Sigmoid colon (tissue), 7 donors: ENCODE measurements around the gene TTC5. TPM values are rescaled to one million over a fixed set of nuclear protein-coding genes. Genes with fewer than 3 reads are reported as not detected.
"Not testable (repeated sequence)": the region's sequence is repeated elsewhere in the genome, so short reads cannot be mapped to it uniquely, and the experiment has no call there.

Experiments
- DNase-seq: peaks from one replicate; pipeline ENCODE4 v3.0.0-alpha.2; 2019
- H3K27ac ChIP-seq, 4 donors: fragments of 200-600 bp; sonication (generic); one replicate each; pipeline ENCODE4 v1.5.1; 2016 to 2019; ENCODE audit warnings: mild to moderate bottlenecking in 1 of 4
- H3K27me3 ChIP-seq, 3 donors: fragments of 200-600 bp; sonication (generic); one replicate each; pipeline ENCODE4 v1.5.1; 2019; ENCODE audit warnings: mild to moderate bottlenecking in 1 of 3
- H3K36me3 ChIP-seq, 4 donors: fragments of 200-600 bp; sonication (generic); one replicate each; pipeline ENCODE4 v1.5.1; 2016 to 2019
- H3K4me1 ChIP-seq, 4 donors: fragments of 200-600 bp; sonication (generic); one replicate each; pipeline ENCODE4 v1.5.1; 2017 to 2019
- H3K4me3 ChIP-seq, 4 donors: fragments of 200-600 bp; sonication (generic); one replicate each; pipeline ENCODE4 v1.5.1; 2017 to 2019; ENCODE audit warnings: mild to moderate bottlenecking in 2 of 4, moderate library complexity in 1 of 4
- H3K9me3 ChIP-seq, 4 donors: fragments of 200-600 bp in 3 of 4; sonication (generic) in 3 of 4; one replicate each; pipeline versions ENCODE4 v1.5.1 to v1.6.1; 2013 to 2019
- CTCF ChIP-seq, 4 experiments: fragments of 450-650 bp in 3 of 4; fragments of 200-600 bp in 1 of 4; IDR thresholded peaks; one replicate each; pipeline ENCODE4 v1.5.1; 2016 to 2019; ENCODE audit warnings: antibody characterized with exemption in 4 of 4, mild to moderate bottlenecking in 3 of 4, moderate library complexity in 2 of 4
- EP300 ChIP-seq, 4 donors: sonication (generic); formaldehyde crosslinking; IDR thresholded peaks; one replicate each; pipeline ENCODE4 v1.6.1; 2017; ENCODE audit warnings: antibody characterized with exemption in 4 of 4
- POLR2A ChIP-seq, 2 donors: fragments of 450-650 bp; IDR thresholded peaks; one replicate each; pipeline ENCODE4 v1.6.1; 2016; ENCODE audit warnings: antibody characterized with exemption in 2 of 2, mild to moderate bottlenecking in 2 of 2, moderate library complexity in 2 of 2
- POLR2AphosphoS5 ChIP-seq, 4 donors: sonication (generic); formaldehyde crosslinking; IDR thresholded peaks; one replicate each; pipeline ENCODE4 v1.6.1; 2017; ENCODE audit warnings: antibody characterized with exemption in 4 of 4
- WGBS, 2 donors: extraction: QIAGEN DNeasy Blood & Tissue Kit; methylation state at CpG; one replicate each; pipeline ENCODE4 v1.1.7; 2013; 5-methylcytosine and 5-hydroxymethylcytosine counted together
- intact Hi-C: fragments of 100-400 bp; cut with DNase I; formaldehyde crosslinking; loops from one replicate; pipeline ENCODE4 v1.15.1; 2023
- polyA plus RNA-seq, 3 donors: library from polyadenylated mRNA; stranded (reverse); fragments of 200-250 nt; gene quantifications; one replicate each; pipeline ENCODE4 v1.2.3, GENCODE V29; 2013
- total RNA-seq, 4 donors: library from RNA; depleted of rRNA; stranded (reverse); fragments of >200 nt; gene quantifications; one replicate each; pipeline ENCODE4 v1.1.0, GENCODE V29; 2016
- donor health status: healthy with polysubstance abuse.
- donor health status: Bipolar disorder and iron deficiency.
- donor health status: healthy.

The TTC5 gene
- total and polyA plus RNA-seq, 7 donors, result 3.6 to 16.3 (median 6.8) TPM

DNA sequence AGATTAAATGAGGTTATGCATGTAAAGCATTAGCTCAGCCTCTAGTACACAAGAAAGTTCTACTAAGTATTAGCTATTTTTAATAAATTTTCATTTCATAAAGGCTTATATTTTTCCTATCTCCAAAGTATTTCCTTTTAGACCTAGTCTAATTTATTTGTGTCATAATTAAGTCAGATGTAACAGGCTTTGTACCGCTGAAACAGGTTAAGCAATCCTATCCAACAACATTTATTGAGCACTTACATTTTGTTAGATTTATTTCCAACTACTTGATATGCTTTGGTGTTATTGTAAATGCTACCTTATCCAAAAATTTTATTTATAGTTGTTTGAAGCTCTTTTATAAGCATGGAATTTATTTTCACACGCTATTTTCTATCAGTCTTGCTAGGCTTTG lies 35.9 kb upstream of the TTC5 start:
- intact Hi-C loops, result loop anchor here (2.0 to 5.0 kb wide), 4 partner anchors 71 to 341 kb away; partner anchors contain the start of genes APEX1, OSGEP, RNASE4 and TEP1
- peak overlapping the region in 2 of 4 donors; percentile 69 to 75 for H3K4me3 ChIP-seq

GRCh38 chr14:20341032-20341431 lies 35.3 kb upstream of the TTC5 start:
- H3K4me1 ChIP-seq, result peaks cover 0 to 11% (median 8%) of the 10 kb centered on the region in 4 donors

More for the DNA sequence above, 35.9 kb upstream of the TTC5 start:
- Histone ChIP-seq H3K27me3 (no peaks in the 10 kb centered on the region), H3K4me1 (peaks cover 0 to 11% (median 8%) of the 10 kb centered on the region in 4 donors), H3K9me3 (no peaks in the 10 kb centered on the region), H3K36me3 (peaks cover 0 to 14% (median 0%) of the 10 kb centered on the region in 4 donors), H3K27ac (peak overlapping the region; percentile 92 to 95 (median 94))
- TF ChIP-seq CTCF (IDR thresholded peaks at IDR 0.05), result no peak
- TF ChIP-seq POLR2A (IDR thresholded peaks at IDR 0.05), result no peak
- TF ChIP-seq EP300 (IDR thresholded peaks at IDR 0.05), result no peak
- no peak for TF ChIP-seq POLR2AphosphoS5 (IDR thresholded peaks at IDR 0.05)
- 39 to 67% methylated on average over 2 of the region's 2 CpGs for WGBS, 2 donors
- DNase-seq, result no peak

DNA sequence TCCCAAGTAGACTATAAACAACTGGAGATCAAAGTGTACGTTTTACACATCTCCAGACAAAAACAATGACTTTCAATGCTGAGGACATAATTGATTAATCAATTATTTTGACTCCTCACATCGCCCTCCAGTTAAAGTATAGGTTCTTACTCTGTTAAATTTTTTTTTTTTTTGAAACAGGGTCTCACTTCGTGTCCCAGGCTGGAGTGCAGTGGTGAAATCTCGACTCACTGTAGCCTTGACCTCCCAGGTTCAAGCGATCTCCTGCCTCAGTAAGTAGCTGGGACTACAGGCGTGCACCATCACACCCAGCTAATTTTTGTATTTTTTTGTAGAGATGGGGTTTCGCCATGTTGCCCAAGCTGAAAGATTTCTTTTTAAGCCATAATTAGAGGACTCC lies 28.3 kb upstream of the TTC5 start:
- intact Hi-C loops, result loop anchor here (10.0 kb wide), 1 partner anchor 761 kb away; the partner anchor contains the start of gene ZNF219
- 72 to 76% methylated on average over 7 of the region's 7 CpGs for WGBS, 2 donors
- Histone ChIP-seq H3K9me3 (no peaks in the 10 kb centered on the region), H3K4me1 (peaks cover 0 to 30% (median 13%) of the 10 kb centered on the region in 4 donors), H3K27ac (peak overlapping the region; percentile 86 to 91 (median 90)), H3K27me3 (no peaks in the 10 kb centered on the region), H3K36me3 (peaks cover 0 to under 1% (median 0%) of the 10 kb centered on the region in 4 donors), H3K4me3 (no peak overlapping the region)
- TF ChIP-seq POLR2AphosphoS5 (IDR thresholded peaks at IDR 0.05) (no peak), EP300 (IDR thresholded peaks at IDR 0.05) (no peak), POLR2A (IDR thresholded peaks at IDR 0.05) (no peak), CTCF (IDR thresholded peaks at IDR 0.05) (no peak)
- DNase-seq, result no peak

More at GRCh38 chr14:20341032-20341431, 35.3 kb upstream of the TTC5 start:
- peak overlapping the region in 1 of 4 donors; percentile 92 for H3K27ac ChIP-seq
- H3K9me3 ChIP-seq, H3K36me3 ChIP-seq, H3K4me3 ChIP-seq, H3K27me3 ChIP-seq, DNase-seq: not testable (repeated sequence)
- intact Hi-C loops, result loop anchor here (5.0 kb wide), 2 partner anchors 271 to 341 kb away; partner anchors contain the start of gene RNASE4
- WGBS, 2 donors, result 91 to 96% methylated on average over 4 of the region's 4 CpGs

- peak overlapping the region; percentile 86 to 91 (median 90) for H3K27ac ChIP-seq
- H3K9me3 ChIP-seq, result no peaks in the 10 kb centered on the region
- H3K4me3 ChIP-seq, result peak overlapping the region; percentile 56 to 59 (median 56)
- DNase-seq, result no peak
- H3K36me3 ChIP-seq, result peaks cover 0 to 6% (median 0%) of the 10 kb centered on the region in 4 donors
- intact Hi-C loops, result loop anchor here (1.0 to 10.0 kb wide), 2 partner anchors 10 to 761 kb away; partner anchors contain the start of genes PARP2 and ZNF219
- TF ChIP-seq POLR2A (IDR thresholded peaks at IDR 0.05), result no peak
- no peak for TF ChIP-seq POLR2AphosphoS5 (IDR thresholded peaks at IDR 0.05)
- TF ChIP-seq CTCF (IDR thresholded peaks at IDR 0.05), result no peak
- H3K27me3 ChIP-seq, result no peaks in the 10 kb centered on the region
- WGBS, 2 donors, result 6 to 12% methylated on average over 3 of the region's 3 CpGs
- H3K4me1 ChIP-seq, result peaks cover 0 to 30% (median 15%) of the 10 kb centered on the region in 4 donors
Measured at GRCh38 chr14:20333494-20333841, 27.7 kb upstream of the TTC5 start.

DNA sequence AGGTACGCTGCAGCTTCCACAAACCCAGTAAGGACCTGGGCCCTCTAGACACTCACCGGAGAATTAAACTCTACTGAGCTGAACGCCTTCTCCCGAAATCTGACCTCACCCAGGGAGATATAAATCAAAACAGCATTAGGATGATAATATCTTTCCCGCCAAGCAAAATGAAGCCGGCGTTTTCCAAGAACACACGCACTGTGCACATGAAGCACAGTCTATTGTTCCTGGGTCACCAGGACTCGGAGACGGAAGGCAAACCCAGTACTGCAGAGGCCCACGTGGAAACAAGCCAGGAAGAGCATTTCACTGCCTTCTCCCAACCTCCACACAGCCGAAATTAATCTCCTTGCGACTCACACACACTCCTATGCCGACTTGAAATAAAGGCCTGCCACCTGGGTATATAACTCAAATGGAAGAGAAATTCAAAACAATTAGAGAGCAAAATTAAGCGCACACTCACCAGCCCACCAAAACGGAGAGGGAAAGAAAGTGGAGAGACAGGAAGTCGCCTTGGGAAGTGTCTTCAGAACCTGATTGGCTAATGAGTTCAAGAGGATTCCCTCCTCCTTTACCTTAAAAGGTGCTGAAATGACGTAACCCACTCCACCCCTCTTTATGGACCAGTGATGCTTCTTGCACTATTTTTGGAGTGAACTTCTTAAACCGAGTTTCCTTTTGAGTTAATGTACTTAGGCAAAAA lies 27.2 kb upstream of the TTC5 start, which contains the start of gene CCNB1IP1:
TSS of gene CCNB1IP1 (minus strand) at position 492 of the 706 bp plus-strand sequence. CDS start 16,756 bp downstream, outside the sequence.
- Histone ChIP-seq H3K27me3 (no peaks in the 10 kb centered on the region), H3K4me3 (peak within 1 kb of the TSS; percentile 56 to 59 (median 56)), H3K4me1 (peaks cover 0 to 30% (median 15%) of the 10 kb centered on the region in 4 donors), H3K27ac (peak within 1 kb of the TSS; percentile 86 to 91 (median 90)), H3K9me3 (no peaks in the 10 kb centered on the region), H3K36me3 (peaks cover 0 to 11% (median 0%) of the 10 kb centered on the region in 4 donors)
- WGBS, 2 donors, result 0 to 1% methylated on average over 19 of the region's 19 CpGs
- intact Hi-C loops, result loop anchor here (1.0 to 10.0 kb wide), 2 partner anchors 10 to 762 kb away; partner anchors contain the start of genes PARP2 and ZNF219
- DNase-seq, result peak; percentile 86
- no peak for TF ChIP-seq CTCF (IDR thresholded peaks at IDR 0.05)
- peak; percentile 46 to 69 for TF ChIP-seq POLR2A (IDR thresholded peaks at IDR 0.05)
- peak; percentile 86 to 94 (median 90) for TF ChIP-seq POLR2AphosphoS5 (IDR thresholded peaks at IDR 0.05)
- peak in 1 of 4 donors; percentile 15 for TF ChIP-seq EP300 (IDR thresholded peaks at IDR 0.05)
